Measurements from ENCODE around the gene KRR1.
"Not testable (repeated sequence)": the region's sequence is repeated elsewhere in the genome, so short reads cannot be mapped to it uniquely, and the experiment has no call there.

The KRR1 gene

DNA sequence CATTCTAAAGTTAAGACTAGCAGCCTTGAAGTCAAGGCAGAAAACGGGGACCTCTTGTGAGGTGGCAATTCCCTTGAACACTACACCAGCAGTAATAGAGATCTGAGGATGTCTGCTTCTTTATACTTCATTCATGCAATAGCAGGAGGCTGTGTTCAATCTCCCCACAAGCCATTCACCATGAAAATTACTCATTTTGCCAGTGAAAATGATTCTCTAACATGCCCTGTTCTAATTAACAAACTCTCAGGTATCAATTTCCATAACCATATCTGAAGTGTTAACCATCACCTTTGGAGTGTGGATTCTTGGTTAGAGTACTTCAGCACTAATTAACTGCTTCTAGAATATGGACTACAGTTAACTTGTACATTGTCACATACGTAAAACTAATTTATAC is 34.3 kb downstream of the KRR1 start:
- DNase-seq (ENCODE audit: low read depth) = no peak

DNA sequence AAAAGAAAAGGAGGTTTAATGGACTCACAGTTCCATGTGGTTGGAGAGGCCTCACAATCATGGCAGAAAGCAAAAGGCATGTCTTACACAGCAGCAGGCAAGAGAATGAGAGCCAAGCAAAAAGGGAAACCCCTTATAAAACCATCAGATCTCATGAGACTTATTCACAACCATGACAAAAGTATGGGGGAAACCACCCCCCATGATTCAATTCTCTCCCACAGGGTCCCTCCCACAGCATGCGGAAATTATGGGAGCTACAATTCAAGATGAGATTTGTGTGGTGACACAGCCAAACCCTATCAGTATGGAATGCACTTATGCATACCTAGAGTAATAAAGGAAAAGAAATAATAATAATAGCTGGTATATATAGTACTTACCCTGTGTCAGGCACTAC is 35.3 kb downstream of the KRR1 start:
- no peak for DNase-seq (ENCODE audit: low read depth)

DNA sequence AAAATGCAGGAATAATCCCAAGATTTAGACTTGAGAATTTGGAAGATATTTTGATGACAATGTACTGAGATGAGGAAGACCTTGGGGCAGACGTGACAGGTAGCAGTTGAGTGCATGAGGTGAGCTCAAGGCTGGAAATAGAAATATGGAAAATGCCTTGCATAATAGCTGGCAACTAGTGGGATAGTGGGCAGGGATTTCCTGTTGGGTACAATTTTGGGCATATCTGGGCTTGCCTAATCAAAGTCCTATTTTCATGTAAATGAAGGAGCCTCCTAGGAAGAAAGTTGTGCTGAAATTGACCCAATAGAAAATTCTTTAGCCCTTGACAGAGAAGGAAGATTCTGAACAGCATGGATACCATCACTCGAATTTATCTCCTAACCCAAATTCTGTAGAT is 37.3 kb downstream of the KRR1 start:
- no peak for DNase-seq (ENCODE audit: low read depth)

DNA sequence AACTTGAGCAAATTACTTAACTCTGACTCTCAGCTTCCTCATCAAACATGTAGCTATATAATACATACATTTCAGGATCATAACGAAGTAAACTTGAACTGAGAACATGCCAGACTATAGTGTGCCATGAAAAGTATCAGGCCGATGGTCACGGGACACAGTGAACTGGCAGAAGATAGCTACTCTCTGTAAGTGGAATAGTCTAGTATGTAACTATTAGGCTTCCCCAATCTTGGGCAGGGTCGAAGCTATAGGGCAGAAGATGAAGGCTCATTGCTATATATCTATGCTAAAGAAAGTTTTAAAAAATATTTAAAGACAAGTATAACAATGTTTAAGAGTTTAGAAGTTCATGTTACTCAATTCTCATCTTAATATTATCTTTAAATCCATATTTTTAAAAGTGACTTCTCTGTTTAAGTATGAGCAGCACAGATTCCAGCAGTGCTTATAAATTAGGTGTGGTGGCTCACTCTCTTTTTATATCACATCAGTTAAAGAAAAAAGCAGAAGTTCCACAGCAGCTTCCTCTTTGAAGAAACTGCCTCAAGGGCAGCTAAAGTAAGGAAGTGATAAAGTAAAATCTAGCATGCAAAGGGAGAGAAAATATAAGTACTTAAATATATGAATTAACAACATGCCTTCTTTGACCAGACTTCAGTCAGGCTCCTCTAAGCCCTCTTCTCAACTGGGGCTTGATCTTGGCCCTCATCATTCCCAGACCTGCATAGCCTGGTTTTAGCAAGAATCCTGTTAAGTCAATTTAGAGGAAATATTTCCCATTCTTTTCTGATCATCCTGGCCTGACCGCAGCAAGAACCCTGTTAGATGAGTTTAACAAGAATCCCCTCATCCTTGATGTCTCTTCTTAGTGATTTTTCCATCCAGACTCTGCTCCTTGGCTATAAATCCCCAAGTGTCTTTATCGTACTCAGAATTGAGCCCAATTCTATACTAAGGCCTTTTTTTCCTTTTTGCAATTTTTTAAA is 39.2 kb downstream of the KRR1 start:
- no peak for DNase-seq (ENCODE audit: low read depth)

DNA sequence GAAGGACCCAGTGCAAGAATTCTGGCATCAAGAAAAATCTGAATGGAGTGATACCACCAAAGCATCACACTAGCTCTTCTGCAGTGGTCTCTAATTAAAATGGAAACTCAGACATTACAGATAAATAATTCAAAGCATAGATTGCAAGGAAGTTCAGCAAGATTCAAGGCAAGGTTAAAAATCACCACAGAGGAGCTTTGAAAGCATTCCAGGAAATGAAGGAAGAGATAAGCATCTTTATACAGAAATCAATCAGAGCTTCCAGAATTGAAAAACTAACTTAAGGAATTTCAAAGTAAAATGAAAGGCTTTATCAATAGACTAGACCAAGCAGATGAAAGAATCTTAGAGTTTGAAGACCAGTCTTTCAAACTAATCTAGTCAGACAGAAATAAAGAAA is 51.2 kb downstream of the KRR1 start:
- DNase-seq (ENCODE audit: low read depth) = no peak

DNA sequence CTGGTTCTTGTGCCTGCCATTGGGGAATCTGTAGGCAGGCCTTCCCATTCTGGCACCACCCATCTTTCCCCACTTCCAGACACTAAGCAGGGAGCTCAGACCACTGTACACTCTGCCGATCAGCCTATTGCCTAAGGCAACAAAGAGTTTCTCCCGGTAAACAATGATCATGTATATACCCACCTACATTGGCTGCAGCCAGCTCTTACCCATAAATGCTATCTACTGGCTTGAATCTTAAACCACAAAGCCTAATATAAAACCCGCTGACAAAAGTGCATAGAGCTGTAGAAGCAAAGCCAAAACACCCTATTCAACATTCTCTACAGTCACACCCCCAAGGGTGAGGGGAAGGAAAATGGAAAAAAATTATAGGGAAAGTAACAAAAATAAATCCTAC is 51.7 kb downstream of the KRR1 start:
- DNase-seq (ENCODE audit: low read depth) = no peak

DNA sequence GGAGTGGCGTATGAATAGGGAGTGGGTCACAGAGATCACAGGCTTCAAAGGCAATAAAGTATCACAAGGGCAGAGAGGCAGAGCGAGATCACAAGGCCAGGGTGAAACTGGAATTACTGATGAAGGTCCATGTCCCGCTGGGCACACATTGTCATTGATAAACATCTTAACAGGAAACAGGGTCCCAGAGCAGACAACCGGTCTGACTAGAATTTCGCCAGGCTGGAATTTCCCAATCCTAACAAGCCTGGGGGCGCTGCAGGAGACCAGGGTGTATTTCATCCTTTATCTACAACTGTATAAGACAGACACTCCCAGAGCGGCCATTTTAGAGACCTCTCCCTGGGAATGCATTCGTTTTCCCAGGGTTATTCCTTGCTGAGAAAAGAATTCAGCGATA is 53.5 kb downstream of the KRR1 start:
- not testable (repeated sequence) for DNase-seq (ENCODE audit: low read depth)

DNA sequence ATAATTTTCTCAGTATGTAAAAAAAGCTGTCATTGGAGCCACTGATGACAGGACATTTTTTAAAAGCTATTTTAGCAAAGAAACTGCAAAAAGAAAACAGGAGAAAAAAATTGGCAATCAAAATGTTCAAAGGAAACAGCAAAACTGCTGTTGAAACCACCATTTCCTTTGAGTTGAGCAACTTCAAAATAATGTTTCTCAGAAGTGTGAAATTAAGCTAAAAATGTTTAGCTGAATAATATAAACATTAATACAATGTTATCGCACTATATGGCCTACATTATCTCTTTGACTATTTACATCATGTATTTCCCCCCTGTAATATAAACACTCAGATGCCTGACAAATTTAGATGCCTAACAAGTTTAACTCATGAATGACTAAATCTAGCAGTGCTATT is 54.2 kb downstream of the KRR1 start:
- DNase-seq (ENCODE audit: low read depth) = no peak

DNA sequence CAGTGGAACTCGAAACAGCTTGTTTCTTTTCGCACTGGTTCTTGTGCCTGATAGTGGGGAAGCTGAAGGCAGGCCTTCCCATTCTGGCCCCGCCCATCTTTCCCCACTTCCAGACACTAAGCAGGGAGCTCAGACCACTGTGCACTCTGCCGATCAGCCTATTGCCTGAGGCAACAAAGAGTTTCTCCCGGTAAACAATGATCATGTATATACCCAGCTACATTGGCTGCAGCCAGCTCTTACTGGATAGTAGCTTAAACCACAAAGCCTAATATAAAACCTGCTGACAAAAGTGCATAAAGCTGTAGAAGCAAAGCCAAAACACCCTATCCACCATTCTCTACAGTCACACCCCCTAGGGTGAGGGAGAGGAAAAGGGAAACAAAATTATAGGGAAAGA is 55.6 kb downstream of the KRR1 start:
- DNase-seq (ENCODE audit: low read depth) = no peak

DNA sequence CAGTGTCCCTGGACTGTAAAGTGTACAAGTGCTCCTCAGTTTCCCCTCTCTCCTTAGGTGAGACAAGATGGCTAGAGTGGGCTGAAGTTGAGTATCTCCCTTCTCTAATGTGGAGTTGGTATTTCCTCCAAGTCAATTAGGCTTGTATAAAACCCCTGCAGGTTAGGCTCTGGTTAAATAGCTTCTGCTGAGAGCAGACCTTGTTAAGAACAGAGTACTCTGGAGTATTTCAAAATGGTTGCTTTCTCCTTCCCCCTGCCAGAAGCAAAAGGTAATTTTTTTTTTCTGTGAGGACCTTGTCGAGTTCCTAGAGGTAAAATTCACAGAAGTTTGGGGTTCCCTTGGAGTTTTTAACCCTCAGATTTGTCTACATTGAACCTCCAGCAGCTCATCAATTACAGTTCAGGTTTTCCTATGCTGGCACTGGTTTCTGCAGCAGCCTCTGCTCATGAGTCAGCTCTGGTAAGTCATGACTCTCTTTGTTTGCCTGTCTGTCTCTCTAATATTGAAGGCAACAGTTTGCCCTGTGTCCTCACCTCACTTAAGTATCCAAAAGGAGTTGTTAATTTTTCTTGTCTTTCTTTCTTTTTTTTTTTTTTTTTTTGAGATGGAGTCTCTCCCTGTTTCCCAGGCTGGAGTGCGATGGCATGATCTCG is 58.6 kb downstream of the KRR1 start:
- no peak for DNase-seq (ENCODE audit: low read depth)

DNA sequence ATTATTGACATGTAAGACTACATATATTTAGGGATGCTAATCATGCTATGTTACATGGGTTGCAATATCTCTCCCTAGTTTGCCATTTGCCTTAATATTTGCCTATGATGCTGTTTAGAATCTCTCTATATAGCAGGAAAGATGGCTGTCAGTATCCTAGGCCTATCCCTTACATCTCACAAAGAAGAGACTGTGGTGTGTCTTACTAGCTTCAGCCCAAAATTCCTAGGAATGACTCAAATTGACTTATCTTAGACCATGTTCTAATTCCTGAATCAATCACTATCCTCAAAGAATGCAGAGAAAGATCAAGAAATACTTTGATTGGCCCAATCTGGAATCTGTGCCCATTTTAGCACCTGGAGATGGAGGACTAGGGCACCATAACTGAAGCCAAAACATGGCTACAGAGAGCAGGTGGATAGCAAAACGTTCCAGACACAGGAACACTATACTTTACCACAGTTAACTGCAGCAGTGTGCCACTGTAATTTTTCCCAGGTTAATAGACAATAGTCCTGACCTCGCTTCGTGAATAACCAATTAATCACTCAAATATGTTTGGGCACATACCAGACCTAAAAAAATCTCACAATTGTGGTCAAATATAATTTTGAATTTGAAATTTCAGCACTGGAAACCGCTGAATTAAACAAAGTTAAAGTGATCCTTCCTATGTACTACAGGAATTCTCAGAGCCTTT is 63.6 kb downstream of the KRR1 start:
- DNase-seq (ENCODE audit: low read depth) = no peak

DNA sequence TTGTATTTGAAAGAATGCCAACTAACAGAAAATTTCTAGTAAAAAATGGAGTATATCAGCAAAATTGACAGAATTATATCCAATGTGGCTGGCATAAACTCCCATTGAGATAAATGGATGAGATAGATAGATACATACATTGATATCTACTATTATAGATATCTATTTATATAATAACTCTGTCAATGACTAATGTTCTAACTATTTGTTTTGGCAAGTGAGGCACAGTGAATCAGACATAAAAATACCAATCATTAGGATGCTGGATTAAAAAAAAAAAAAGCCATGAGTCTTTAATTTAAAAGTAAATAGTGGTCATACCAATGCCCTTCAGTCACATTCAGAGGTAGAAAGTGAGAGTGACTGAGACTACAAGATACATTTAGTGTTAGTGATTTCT is 64.6 kb downstream of the KRR1 start:
- no peak for DNase-seq (ENCODE audit: low read depth)

DNA sequence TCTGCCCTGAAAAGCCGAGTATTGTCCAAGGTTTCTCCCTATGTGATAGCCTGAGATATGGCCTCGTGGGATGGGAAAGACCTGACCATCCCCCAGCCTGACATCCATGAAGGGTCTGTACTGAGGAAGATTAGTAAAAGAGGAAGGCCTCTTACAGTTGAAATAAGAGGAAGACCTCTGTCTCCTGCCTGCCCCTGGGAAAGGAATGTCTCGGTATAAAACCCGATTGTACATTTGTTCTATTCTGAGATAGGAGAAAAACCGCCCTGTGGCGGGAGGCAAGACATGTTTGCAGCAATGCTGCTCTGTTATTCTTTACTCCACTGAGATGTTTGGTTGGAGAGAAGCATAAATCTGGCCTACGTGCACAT is 66.3 kb downstream of the KRR1 start:
- not testable (repeated sequence) for DNase-seq (ENCODE audit: low read depth)

DNA sequence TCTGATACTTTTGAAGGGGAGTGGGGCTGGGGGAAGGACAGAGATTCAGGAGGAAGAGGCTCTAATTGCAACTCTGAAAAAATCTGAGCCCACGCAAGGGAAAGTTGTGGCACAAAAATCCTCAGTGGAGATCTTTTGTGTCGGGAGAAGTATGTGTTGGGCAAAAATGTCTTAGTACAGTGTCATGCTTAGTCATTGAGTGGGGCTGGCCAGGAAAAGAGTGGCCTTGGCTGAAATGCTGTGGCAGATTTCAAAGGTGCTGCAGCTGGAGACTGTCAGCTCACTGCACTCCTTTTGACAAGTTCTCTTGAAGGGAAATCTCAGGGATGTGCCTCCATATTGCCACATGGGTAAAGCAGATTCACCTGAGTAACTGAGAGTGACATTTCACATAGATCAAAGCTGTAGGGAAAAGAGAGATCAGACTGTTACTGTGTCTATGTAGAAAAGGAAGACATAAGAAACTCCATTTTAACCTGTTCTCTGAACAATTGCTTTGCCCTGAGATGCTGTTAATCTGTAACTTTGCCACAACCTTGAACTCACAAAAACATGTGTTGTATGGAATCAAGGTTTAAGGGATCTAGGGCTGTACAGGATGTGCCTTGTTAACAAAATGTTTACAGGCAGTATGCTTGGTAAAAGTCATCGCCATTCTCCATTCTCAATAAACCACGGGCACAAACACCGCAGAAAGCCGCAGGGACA is 66.8 kb downstream of the KRR1 start:
- no peak for DNase-seq (ENCODE audit: low read depth)

DNA sequence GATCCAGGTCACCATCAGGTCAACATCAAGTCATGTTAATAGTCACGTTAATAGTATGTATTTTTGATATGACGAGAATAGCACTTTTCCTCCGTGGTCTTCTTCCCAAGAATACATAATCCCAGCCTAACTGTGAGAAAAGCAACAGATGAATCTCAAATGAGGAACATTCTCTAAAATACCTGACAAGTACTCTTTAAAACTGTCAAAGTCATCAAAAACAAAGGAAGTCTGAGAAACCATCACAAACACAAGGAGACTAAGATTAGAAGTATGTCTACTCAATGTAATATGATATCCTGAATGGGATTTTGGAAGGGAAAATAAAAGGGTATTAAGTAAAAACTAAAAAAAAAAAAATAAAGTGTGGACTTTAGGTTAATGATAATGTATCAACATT is 67.7 kb downstream of the KRR1 start:
- no peak for DNase-seq (ENCODE audit: low read depth)

DNA sequence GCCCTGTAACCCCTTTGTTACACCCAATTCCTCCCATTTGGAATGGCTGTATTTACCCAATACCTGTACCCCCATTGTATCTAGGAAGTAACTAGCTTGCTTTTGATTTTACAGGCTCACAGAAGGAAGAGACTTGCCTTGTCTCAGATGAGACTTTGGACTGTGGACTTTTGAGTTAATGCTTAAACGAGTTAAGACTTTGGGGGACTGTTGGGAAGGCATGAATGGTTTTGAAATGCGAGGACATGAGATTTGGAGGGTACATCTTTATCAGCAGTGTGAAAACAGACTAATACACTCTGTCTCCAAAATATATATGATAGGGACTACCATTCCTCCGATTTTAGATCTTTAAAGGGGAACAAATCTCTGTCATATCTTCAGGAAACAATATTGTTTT is 69.0 kb downstream of the KRR1 start:
- DNase-seq (ENCODE audit: low read depth) = not testable (repeated sequence)

DNA sequence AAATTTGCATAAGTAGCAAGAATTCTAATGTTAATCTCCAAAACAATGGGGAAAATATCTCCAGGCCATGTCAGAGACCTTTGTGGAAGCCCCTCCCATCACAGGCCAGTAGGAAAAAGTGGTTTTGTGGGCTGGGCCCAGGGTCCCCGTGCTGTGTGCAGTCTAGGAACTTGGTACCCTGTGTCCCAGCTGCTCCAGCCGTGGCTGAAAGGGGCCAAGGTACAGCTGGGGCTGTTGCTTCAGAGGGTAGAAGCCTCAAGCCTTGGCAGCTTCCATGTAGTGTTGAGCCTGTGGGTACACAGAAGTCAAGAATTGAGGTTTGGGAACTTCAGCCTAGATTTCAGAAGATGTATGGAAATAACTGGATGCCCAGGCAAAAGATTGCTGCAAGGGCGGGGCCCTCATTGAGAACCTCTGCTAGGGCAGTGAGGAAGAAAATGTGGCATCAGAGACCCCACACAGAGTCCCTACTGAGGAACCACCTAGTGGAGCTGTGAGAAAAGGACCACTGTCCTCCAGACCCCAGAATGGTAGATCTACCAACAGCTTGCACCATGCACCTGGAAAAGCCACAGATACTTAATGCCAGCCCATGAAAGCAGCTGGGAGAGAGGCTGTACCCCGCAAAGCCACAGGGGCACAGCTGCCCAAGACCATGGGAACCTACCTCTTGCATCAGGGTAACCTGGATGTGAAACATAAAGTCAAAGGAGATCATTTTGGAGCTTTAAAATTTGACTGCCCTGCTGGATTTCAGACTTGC is 69.5 kb downstream of the KRR1 start:
- DNase-seq (ENCODE audit: low read depth) = not testable (repeated sequence)
